Measurements from ENCODE around the gene UFSP1. TPM values are rescaled to one million over a fixed set of nuclear protein-coding genes. Genes with fewer than 3 reads are reported as not detected.
"Not testable (repeated sequence)": the region's sequence is repeated elsewhere in the genome, so short reads cannot be mapped to it uniquely, and the experiment has no call there.

Gene UFSP1
- total and polyA plus RNA-seq, 2 of the 13 experiments (the other 11 are each of a cell fraction or from before 2014, with no cell fraction given): 0.65 to 3.3 TPM

- 48% methylated on average over 9 of the region's 9 CpGs for WGBS (ENCODE audit: low lambda C conversion rate)
- H3K27me3 ChIP-seq (ENCODE audit: control insufficient read depth in 1 of 2, insufficient read depth in 2 of 2, low read length in 2 of 2); H3K4me3 ChIP-seq (replicated peaks in 1 of 3; ENCODE audit: insufficient read depth in 1 of 3, low read depth in 2 of 3, low read length in 3 of 3); H3K9ac ChIP-seq (ENCODE audit: insufficient read depth, low read depth, low read length); H3K4me2 ChIP-seq (ENCODE audit: low read depth, low read length); POLR2A ChIA-PET; H4K20me1 ChIP-seq (ENCODE audit: insufficient read depth, low read length); H3K4me1 ChIP-seq (ENCODE audit: insufficient read depth, low read length); ATAC-seq; in situ Hi-C loops (cut with HindIII; ENCODE audit: extremely low pct_ligation_motif_present, low pct_unique_long_range_greater_than_20kb); H3K79me2 ChIP-seq (ENCODE audit: insufficient read depth, low read length); H3K36me3 ChIP-seq (replicated peaks in 1 of 2; ENCODE audit: control insufficient read depth in 1 of 2, insufficient read depth in 2 of 2, low read length in 2 of 2); DNase-seq (ENCODE audit: low spot score); CTCF ChIA-PET (ENCODE audit: low intra/inter-chr PET ratio, low total read pairs); H3K9me3 ChIP-seq (ENCODE audit: low read length); intact Hi-C loops (cut with micrococcal nuclease; ENCODE audit: unreplicated experiment); BruUV-seq (replicated peaks); FAIRE-seq; H3K27ac ChIP-seq (ENCODE audit: extremely low read length, insufficient read depth, low read length); H2AFZ ChIP-seq (ENCODE audit: low read length): not testable (repeated sequence)
- peak in 1 of 2 experiments; percentile 36; a peak in 1 of 4 replicates for TF ChIP-seq MAFK (conservative IDR thresholded peaks at IDR 0.05 in 1 of 2, IDR thresholded peaks at IDR 0.05 in 1 of 2; ENCODE audit: low read length in 2 of 2)
These were observed 30.4 kb upstream of the UFSP1 start for GRCh38 chr7:100919779-100920437.

- H3K27ac ChIP-seq (ENCODE audit: extremely low read length, insufficient read depth, low read length); H3K9ac ChIP-seq (ENCODE audit: insufficient read depth, low read depth, low read length); BruUV-seq (replicated peaks); ATAC-seq; intact Hi-C loops (cut with micrococcal nuclease; ENCODE audit: unreplicated experiment); H3K9me3 ChIP-seq (ENCODE audit: low read length); H4K20me1 ChIP-seq (ENCODE audit: insufficient read depth, low read length); H3K4me3 ChIP-seq (replicated peaks in 1 of 3; ENCODE audit: insufficient read depth in 1 of 3, low read depth in 2 of 3, low read length in 3 of 3); POLR2A ChIA-PET; H3K79me2 ChIP-seq (ENCODE audit: insufficient read depth, low read length); H3K36me3 ChIP-seq (replicated peaks in 1 of 2; ENCODE audit: control insufficient read depth in 1 of 2, insufficient read depth in 2 of 2, low read length in 2 of 2); DNase-seq (ENCODE audit: low spot score); in situ Hi-C loops (cut with HindIII; ENCODE audit: extremely low pct_ligation_motif_present, low pct_unique_long_range_greater_than_20kb); FAIRE-seq; H3K4me1 ChIP-seq (ENCODE audit: insufficient read depth, low read length); H2AFZ ChIP-seq (ENCODE audit: low read length); H3K27me3 ChIP-seq (ENCODE audit: control insufficient read depth in 1 of 2, insufficient read depth in 2 of 2, low read length in 2 of 2); CTCF ChIA-PET (ENCODE audit: low intra/inter-chr PET ratio, low total read pairs); H3K4me2 ChIP-seq (ENCODE audit: low read depth, low read length): not testable (repeated sequence)
- 71% methylated on average over 5 of the region's 5 CpGs for WGBS (ENCODE audit: low lambda C conversion rate)
These were observed 29.8 kb upstream of the UFSP1 start for GRCh38 chr7:100919335-100919734.

Measured in HepG2 (cell line).